ENCODE measurements around the gene SLC25A18.

The SLC25A18 gene

GRCh38 chr22:17536269-17536668 lies 27.0 kb upstream of the SLC25A18 start:
- H3K27me3 Mint-ChIP-seq (ENCODE audit: low read depth), result no peaks in the 10 kb centered on the region
- H3K36me3 Mint-ChIP-seq (ENCODE audit: low read depth), result peaks cover 42% of the 10 kb centered on the region
- no peaks in the 10 kb centered on the region for H3K9me3 Mint-ChIP-seq
- H3K27ac Mint-ChIP-seq, result no peak overlapping the region
- TF ChIP-seq CTCF (IDR thresholded peaks at IDR 0.05; ENCODE audit: unreplicated experiment in 3 of 3), result no peak
- H3K4me1 Mint-ChIP-seq, result no peaks in the 10 kb centered on the region
- no peak overlapping the region for H3K4me3 Mint-ChIP-seq

DNA sequence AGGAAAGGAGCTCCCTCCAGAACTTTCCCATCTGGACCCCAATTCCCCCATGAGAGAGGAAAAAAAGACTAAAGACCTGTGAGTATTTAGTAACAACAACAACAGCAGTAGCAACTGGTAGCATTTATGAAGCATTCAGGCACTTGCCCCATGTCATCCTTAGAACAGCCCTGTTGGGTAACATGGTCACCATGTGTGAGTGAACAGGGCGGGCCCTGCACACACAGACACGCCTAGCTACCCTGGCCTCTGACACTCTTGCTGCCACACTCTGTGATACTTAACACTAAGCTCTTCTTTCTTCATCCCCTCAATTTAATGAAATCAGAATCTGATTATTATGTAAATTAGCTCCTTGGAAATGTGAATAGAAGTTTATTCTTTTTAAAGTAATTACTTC lies 26.1 kb upstream of the SLC25A18 start:
- Mint-ChIP-seq H3K27me3 (ENCODE audit: low read depth) (no peaks in the 10 kb centered on the region), H3K36me3 (ENCODE audit: low read depth) (peaks cover 40% of the 10 kb centered on the region), H3K4me1 (no peaks in the 10 kb centered on the region), H3K27ac (no peak overlapping the region), H3K4me3 (no peak overlapping the region), H3K9me3 (no peaks in the 10 kb centered on the region)
- TF ChIP-seq CTCF (IDR thresholded peaks at IDR 0.05; ENCODE audit: unreplicated experiment in 3 of 3), result no peak

GRCh38 chr22:17540481-17540880 lies 22.8 kb upstream of the SLC25A18 start:
- H3K36me3 Mint-ChIP-seq (ENCODE audit: low read depth), result peaks cover 51% of the 10 kb centered on the region
- no peak overlapping the region for H3K27ac Mint-ChIP-seq
- no peak for TF ChIP-seq CTCF (IDR thresholded peaks at IDR 0.05; ENCODE audit: unreplicated experiment in 3 of 3)
- no peaks in the 10 kb centered on the region for H3K27me3 Mint-ChIP-seq (ENCODE audit: low read depth)
- H3K4me3 Mint-ChIP-seq, result no peak overlapping the region
- H3K9me3 Mint-ChIP-seq, result no peaks in the 10 kb centered on the region
- no peaks in the 10 kb centered on the region for H3K4me1 Mint-ChIP-seq

DNA sequence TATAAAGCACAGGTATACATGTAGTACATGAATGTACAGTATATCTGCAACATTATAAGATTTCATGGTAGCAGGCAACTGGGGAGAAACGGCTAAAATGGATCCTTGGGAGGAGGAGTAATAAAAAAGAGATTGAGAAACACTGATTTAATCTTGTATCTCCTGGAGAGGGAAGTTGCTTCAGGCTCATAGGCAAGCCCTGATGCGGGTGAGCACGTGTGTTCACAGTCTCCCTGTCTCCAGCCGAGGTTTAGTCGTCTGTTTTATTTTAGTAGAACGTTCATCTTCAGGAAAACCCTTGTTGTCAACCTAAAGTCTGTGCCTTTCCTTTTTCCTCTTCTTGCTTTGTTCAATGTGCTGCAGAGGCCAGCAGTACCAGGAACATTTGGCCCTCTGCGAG lies 21.8 kb upstream of the SLC25A18 start:
- Mint-ChIP-seq H3K4me3 (no peak overlapping the region), H3K27me3 (ENCODE audit: low read depth) (no peaks in the 10 kb centered on the region), H3K27ac (no peak overlapping the region), H3K9me3 (no peaks in the 10 kb centered on the region), H3K36me3 (ENCODE audit: low read depth) (peaks cover 51% of the 10 kb centered on the region), H3K4me1 (no peaks in the 10 kb centered on the region)
- TF ChIP-seq CTCF (IDR thresholded peaks at IDR 0.05; ENCODE audit: unreplicated experiment in 3 of 3), result no peak

GRCh38 chr22:17542452-17542851 lies 20.8 kb upstream of the SLC25A18 start:
- Mint-ChIP-seq H3K36me3 (ENCODE audit: low read depth) (peaks cover 42% of the 10 kb centered on the region), H3K27me3 (ENCODE audit: low read depth) (no peaks in the 10 kb centered on the region), H3K4me3 (no peak overlapping the region), H3K4me1 (no peaks in the 10 kb centered on the region), H3K9me3 (no peaks in the 10 kb centered on the region), H3K27ac (no peak overlapping the region)
- no peak for TF ChIP-seq CTCF (IDR thresholded peaks at IDR 0.05; ENCODE audit: unreplicated experiment in 3 of 3)

DNA sequence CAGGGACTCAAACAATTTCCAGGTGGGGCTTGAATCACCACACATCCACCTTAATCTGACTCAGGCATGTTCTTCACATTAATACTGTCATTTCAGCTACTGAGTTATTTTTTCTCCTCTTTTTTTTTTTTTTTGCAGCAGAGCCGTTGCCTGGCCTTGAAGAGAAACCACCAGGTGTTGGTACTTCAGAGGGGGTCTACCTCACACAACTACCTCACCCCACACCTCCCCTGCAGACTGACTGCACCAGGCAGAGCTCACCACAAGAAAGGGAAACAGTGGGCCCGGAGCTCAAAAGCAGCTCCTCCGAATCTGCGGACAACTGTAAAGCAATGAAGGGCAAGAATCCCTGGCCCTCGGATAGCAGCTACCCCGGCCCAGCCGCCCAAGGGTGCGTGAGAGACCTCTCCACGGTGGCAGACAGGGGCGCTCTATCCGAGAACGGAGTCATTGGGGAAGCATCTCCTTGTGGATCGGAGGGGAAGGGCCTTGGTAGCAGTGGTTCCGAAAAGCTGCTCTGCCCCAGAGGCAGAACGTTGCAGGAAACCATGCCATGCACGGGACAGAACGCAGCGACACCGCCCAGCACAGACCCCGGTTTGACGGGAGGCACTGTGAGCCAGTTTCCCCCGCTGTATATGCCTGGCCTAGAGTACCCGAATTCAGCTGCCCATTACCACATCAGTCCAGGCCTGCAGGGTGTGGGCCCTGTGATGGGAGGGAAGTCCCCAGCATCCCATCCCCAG lies 15.1 kb upstream of the SLC25A18 start:
- Mint-ChIP-seq H3K4me3 (no peak overlapping the region), H3K4me1 (peaks cover 14% of the 10 kb centered on the region), H3K36me3 (ENCODE audit: low read depth) (peaks cover 59% of the 10 kb centered on the region), H3K27me3 (ENCODE audit: low read depth) (no peaks in the 10 kb centered on the region), H3K27ac (no peak overlapping the region), H3K9me3 (no peaks in the 10 kb centered on the region)
- no peak for TF ChIP-seq CTCF (IDR thresholded peaks at IDR 0.05; ENCODE audit: unreplicated experiment in 3 of 3)

Data from nephron (organoid).